MM.1S (cell line): Measurements from ENCODE around the gene NUAK1.

ENCODE experiments used
- CTCF ChIP-seq: fragments of 300-600 bp; sonication (generic); IDR thresholded peaks from 2 replicates; pipeline ENCODE4 v1.5.1; 2016; ENCODE audit warnings: antibody characterized with exemption, low read length, mixed read lengths
- EZH2phosphoT487 ChIP-seq: fragments of 300-600 bp; sonication (generic); IDR thresholded peaks from 2 replicates; pipeline ENCODE4 v1.6.1; 2018; ENCODE audit warnings: antibody characterized with exemption, low read length

- TF ChIP-seq CTCF (no peak), EZH2phosphoT487 (no peak)
Measured at GRCh38 chr12:106081606-106082005, 57.1 kb downstream of the NUAK1 start.
